ENCODE measurements around the gene ATP2B3.

DNA sequence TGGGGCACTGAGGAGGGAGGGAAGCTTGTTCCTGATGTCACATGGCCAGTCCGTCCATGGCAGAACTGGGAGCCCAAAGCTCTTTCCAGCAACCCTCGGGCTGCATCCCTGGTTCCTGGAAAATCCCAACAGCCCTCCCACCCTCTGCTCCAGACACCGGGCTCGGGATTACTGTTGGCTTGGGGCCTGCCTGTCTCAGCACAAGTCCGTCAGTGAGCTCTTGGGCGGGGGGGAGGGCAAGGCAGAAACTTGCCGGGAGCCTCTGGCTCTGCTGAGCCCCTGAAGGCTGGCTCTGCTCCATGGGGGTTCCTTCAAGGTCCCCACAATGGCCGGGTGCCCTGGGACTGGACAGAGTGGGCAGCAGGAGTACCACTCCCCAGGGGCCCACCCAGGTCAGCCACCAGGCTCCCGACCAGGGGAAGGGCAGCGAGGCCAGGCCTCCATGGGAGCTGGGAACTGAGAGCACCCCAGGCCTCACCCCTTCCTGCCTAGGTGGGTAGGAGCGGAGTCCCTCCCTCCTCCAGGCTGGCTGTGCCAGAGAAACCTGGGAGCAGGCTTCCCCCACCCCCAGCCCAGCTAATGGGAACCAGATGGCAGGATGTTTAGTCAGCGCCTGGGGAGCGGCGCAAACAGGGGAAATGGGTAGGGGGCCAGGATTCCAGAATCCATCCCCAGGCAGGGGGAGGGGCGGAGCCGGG, 40.6 kb upstream of the ATP2B3 start:
- TF ChIP-seq, protein P1, sequence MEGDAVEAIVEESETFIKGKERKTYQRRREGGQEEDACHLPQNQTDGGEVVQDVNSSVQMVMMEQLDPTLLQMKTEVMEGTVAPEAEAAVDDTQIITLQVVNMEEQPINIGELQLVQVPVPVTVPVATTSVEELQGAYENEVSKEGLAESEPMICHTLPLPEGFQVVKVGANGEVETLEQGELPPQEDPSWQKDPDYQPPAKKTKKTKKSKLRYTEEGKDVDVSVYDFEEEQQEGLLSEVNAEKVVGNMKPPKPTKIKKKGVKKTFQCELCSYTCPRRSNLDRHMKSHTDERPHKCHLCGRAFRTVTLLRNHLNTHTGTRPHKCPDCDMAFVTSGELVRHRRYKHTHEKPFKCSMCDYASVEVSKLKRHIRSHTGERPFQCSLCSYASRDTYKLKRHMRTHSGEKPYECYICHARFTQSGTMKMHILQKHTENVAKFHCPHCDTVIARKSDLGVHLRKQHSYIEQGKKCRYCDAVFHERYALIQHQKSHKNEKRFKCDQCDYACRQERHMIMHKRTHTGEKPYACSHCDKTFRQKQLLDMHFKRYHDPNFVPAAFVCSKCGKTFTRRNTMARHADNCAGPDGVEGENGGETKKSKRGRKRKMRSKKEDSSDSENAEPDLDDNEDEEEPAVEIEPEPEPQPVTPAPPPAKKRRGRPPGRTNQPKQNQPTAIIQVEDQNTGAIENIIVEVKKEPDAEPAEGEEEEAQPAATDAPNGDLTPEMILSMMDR (optimal IDR thresholded peaks at IDR 0.05 in 1 of 3, IDR thresholded peaks at IDR 0.05 in 1 of 3, conservative IDR thresholded peaks at IDR 0.05 in 1 of 3; ENCODE audit: extremely low read depth in 1 of 3, insufficient read depth in 2 of 3, low read length in 3 of 3): no peak
- TF ChIP-seq EZH2 (IDR thresholded peaks at IDR 0.05; ENCODE audit: low read length): no peak

Data from keratinocyte (primary cell).